SHP77 (cell line): ENCODE measurements around the gene NWD2.
A peak's percentile ranks its signal among the peaks of the same experiment; 100 is the strongest.

Experiments
- DNase-seq, 2 experiments: peaks; one replicate each; lab custom pipeline; 2025; lab: John Stamatoyannopoulos, UW

The NWD2 gene

DNA sequence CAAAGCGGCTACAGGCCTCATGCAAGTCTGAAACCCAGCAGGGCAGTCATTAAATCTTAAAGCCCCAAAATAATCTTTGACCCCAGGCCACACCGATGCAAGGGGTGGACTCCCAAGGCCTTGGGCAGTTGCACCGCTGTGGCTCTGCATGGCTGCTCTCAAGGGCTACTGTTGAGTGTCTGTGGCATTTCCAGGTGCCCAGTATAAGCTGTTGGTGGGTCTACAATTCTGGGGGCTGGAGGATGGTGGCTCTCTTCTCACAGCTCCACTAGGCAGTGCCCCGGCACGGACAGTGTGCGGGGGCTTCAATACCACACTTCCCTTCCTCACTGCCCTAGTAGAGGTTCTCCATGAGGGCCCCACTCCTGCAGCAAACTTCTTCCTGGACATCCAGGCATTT, 60.1 kb downstream of the NWD2 start:
- DNase-seq: no peak

DNA sequence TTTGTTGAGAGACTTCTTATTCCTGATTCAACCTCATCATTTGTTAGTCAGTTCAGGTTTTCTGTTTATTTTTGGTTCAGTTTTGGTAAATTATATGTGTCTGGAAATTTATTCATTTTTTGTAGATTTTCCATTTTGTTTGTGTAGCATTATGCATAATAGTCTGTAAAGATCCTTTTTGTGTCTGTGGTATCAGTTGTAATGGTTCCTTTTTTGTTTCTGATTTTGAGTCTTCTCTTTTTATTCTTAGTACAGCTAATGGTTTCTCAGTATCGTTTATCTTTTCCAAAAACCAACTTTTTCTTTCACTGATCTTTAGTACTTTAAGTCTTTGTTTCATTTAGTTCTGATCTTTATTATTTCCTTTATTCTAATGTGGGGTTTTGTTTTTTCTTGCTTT, 61.4 kb downstream of the NWD2 start:
- no peak for DNase-seq

DNA sequence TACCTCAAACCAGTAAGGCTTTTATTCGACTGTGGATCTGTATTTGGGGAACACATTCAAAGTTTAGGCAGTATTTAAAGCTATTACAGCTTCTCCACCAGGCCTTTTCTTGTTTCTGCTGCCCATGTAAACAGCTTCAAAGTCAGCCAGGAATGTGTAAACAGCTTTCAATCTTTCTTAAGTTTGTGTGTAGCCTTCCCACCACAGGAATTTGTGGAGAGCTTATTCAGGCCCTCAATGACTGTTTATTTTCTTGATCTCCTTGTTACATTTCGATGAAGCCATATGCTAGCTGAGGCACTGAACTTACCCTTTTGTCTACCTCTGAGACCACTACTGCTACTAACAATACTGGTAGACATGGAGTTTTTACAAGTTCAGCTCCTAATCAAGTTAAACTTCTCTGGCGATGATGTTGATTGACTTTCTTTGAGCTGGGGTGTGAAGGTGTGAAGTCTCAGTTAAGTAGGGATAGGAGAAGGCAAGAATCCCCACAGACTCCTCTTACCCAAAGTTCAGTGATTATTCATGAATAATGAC, 72.6 kb downstream of the NWD2 start:
- no peak for DNase-seq

DNA sequence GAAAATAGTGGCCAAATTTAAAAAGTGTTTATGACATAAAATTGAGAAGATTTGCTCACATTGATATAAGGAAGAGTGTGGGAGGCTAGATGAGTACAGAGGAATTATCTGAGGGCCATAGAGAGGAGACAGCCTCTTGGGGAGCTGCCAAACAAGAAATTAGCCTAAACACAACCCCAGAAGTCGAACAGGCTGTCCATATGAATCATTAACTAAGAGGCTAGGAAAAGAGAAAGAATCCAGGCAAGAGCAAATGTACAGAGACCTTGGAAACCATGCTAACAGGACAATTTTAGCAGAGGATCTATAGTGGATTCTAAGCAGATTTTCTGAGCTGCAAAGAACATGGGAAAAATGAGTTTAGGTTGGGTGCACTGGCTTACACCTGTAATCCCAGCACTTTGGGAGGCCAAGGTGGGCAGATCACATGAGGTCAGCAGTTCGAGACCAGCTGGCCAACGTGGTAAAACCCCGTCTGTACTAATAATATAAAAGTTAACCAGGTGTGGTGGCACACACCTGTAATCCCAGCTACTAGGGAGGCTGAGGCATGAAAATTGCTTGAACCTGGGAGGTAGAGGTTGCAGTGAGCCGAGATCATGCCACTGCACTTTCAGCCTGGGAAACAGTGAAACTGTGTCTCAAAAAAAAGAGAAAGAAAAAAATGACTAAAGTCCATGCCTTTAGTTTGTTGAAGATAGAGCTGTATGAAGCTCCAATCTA, 76.1 kb downstream of the NWD2 start:
- DNase-seq: no peak

DNA sequence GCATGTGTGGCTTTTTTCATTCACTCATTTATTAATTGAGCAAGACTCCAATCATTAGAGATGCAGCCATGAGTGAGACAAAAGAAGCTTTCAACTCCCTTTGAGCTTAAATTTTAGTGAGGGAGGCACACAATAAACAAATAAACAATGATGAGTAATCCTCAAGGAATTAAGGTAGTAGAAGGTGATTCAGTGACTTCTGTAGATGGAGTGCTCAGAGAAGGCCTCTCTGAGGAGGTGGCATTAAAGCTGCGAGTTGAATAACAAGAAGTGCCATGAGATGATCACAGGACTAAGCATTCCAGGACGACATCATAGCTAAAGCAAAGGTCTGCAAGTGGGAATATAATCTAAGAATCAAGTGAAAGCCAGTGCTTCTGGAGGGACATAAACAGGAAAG, 77.6 kb downstream of the NWD2 start:
- no peak for DNase-seq

DNA sequence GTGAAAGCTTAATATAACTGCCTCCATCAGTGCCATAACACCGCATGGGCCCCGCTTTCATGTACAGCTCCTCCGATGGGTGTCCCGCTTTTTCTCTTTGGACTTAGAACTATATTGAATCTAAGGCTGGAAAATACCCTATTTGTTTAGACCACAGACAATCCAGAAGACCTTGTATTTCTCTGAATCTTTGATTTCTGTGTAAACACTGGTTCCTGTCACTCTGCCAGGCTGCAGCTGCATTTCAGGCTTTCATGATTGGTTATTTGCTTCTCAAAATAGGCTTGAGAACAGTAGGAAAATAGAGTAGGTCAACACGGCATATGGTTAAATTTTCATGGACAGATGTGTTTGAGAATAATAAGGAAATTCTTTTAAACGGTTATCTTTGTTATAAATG, 80.0 kb downstream of the NWD2 start:
- DNase-seq: peak; percentile 43 to 53

DNA sequence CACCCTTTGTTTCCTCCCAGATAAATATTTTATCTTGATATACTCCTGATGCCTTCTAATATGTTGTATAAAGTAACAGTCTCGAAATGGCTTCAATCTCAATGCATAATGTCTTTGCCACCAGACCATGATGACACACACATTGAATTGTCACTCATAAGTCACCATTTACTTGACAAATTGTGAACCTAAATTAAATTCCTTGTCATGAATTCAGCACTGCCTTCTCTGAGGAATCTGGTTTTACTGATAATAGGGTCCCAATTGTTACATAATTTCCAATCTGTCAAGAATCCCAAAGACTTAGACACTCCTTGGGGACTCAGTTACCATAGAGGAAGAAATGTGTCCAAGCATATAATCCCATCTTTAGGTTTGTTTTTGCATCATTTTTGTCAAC, 82.3 kb downstream of the NWD2 start:
- no peak for DNase-seq

DNA sequence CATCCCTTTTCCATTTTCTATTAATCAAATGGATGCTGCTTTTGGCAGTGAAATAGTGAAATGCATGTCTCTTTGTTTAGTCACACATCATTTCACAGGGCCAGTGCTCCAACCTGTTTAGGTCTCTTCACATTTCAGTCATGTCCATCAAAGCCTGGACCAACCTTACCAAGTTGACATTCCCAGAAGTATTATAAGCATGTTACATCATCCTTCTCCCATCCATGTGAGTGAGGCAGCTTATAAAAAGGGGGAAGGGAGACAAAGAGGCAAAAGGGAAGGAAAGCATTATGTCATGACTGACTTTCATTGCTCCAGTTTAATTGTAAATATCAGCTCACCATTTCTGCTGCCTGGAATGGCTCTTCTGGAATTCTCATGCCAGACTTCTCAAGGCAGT, 94.4 kb downstream of the NWD2 start:
- peak in 1 of 2 experiments; percentile 36 for DNase-seq

DNA sequence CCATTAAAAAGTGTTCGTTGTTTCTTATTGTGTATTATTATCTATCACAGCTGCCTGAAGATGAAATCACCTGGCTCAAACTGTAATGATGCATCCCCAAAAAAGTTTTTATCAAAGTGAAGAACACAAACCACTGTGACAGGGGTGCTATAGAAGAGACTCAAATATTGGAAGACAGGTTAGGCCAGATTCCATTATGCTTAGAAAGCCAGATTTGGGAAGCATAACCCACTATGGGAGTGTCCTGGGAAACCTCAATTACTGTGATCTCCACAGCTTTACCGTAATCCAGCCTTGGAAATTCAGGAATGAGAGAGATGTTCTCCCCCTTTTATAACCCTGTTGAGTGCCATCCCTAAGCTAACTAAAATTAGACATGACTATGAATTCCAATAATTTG, 114.2 kb downstream of the NWD2 start:
- DNase-seq: no peak

DNA sequence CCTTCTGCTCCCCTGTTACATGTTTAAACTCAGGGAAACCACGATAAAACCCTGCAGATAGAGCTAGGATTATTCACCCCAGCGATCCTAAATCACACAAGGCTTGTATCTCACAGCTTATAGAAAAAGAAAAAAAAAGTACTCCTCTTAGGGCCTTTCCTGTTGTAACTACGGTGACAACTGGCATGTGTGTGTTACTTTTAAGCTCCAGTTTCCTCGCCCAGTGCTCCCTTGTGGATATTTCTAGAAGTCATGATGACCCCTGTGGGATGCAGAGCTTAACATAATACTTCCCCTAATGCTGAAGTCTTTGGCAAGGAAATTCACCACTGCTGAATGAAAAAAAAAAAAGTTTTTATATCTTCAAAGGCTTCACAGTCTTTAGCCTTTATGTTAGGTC, 114.7 kb downstream of the NWD2 start:
- DNase-seq: no peak

DNA sequence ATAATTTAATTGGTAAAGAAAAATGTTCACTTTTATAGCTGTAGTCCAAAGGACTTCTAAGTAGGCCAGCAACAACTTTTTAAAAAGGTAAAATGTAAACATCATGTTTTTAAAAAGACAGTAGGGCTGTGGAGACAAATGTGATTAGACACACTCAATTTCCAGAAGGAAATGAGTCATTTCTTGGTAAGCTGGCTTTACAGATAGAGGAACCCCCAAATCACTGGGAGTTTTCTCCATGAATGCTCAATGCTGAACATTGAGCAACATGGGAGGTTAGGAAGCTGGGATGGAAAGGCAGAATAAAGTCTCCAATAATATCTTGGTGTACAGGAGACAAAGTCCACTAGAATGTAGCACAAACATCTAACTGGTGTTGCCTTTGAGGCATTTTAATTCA, 121.3 kb downstream of the NWD2 start:
- DNase-seq: no peak

DNA sequence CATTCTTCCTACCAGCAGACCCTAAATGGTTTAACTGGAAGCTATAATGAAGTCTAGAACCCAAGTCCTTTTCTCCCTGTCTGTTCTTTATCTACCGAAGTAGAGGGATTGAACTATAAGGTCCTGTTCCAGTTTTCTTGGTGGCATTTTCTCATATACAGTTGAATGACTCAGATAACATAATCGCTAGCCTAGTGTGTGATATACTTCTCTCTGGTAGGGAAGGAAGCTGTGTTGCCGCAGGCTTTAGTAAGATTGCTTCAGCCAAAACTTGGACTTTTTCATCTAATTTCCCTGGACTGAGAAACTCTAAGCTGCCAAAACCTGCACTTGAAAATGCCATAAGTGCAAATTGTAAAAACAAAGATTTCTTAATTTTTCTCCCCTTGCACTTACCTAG, 123.4 kb downstream of the NWD2 start:
- no peak for DNase-seq

DNA sequence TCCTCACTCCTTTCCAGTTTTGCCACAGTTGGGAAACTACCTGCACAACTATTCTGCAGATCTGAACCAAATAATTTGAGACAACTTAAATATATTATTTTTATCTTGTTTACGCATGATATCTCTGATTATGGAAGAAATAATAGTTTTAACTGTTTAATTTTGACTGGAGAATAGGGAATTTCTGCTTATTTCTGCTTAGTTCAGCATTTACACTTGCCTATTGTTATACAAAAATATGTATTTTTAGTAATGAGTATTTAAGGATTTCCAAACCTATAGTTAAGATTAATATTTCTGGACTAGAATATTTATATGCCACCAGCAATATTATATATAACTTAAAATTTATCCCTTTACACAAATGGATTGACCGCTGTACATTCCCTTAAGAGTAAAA, 125.5 kb downstream of the NWD2 start:
- DNase-seq: no peak

DNA sequence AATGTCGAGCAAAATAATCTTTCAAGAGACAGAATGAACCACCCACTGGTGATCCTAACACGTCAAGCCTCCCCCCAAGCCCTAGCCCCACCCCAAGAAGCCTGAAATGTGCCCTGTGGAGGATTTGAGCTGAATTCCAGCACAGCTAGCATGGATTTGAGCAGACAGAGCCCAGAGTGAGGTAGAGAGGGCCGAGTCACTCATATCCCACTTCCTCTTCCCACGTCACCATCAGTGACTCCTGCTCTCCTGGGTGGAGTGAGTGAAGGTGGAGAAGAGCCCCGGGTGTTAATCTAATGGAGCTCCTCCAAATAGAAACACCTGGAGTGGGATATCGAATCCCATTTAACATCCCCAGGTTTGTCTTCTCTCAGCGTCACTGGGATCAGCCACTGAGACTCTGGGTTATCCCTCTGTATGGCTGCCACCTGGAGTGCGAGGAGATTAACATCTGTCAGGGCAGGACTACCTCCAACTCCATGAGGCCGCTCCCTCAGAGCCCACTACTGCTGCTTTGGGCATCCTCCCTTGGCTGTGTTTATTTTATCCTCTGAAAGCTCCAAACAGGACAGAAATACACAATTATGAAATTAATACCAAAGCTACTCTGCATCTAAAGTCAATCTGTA, 136.6 kb downstream of the NWD2 start:
- peak in 1 of 2 experiments; percentile 2 for DNase-seq

DNA sequence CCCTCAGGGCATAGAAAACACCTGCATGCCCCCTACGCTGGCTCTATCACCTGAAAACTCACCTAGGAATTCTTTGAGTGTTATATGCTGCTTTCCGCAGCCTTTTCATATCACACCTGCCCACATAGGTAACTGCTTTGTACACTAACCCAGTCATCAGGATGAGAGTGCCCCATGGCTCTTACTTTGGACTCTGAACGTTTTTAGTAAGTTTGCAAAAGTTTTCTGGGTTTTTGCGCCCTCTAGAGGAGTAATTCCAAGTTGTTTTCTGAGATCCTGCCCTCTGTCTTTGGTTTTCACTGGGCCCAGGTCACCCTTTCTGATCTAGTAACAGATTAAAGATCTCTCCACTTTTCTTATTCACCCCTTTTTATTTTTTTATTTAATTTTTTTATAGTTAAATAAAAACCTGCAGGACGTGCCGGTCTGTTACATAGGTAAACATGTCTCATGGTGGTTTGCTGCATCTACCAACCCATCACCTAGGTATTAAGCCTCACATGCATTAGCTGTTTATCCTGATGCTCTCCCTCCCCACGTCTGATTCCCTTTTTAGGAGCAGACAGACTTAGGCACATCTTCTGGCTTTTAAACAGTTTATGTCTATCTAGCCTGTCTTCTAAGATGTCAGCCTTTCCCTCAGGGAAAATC, 139.2 kb downstream of the NWD2 start:
- DNase-seq: peak; percentile 15 to 32

DNA sequence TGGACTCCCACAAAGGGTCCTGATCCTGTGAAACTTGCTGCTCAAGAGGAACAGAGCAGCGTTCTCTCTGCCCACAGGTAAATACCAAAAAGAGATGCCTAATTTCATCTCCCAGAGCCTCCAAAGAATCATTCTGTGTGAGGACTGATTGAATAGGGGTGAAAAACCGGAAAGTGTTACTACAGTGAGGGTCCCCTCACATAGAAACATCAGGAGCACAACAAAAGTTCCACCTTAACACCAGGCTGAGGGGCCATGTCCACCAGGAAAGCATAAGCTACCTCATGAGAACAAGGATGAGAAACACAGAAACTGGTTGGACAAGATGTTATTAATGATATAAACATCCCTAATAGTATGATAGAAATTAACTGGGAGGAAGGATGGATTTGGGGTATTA, 140.9 kb downstream of the NWD2 start:
- DNase-seq: no peak

DNA sequence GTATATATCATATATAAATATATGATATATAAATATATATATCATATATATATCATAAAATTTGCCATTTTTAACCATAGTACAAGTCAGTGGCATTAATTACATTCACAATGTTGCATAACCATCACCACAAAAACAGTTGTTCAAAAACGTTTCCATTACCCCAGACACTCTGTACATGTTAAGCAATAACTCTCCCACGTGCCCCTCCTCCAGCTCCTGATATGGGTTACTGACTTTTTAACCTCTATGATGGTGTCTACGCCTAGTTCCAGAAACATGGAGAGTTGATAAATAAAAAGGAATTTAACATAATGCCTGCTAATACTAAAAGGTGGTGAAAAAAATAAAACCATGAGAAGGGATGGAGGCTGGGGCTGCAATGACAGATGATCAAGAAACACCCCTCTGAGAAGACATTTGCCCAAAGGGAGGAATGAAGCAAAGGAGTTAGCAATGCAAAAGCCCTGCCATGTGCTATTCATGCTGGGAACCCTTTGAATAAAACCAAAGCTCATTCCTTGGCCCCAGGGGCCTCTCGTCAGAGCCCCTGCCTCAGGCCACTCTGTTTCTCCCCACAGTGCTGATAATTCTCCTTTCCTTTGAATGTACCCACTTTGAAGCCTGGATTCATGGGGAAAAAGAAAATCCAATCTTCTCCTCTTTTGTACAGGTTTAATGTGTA, 144.3 kb downstream of the NWD2 start:
- no peak for DNase-seq

DNA sequence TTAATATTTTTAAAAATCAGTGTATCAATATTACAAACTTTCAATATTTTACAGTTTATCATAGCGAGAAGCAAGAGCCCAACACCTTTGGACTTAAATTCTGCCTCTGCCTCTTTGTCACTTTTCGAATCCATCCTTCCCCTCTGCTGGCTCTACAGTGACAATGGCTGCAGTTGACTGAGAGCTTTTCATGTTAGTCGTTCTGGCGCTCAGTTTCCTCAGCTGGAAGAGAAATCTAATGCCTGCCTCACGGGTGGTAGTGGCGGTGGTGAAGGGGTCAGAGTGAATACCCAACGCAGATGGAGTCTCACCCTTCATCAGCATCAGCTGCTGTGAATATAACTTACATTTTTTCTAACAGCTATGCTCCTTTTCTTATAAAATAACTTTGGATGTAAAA, 144.8 kb downstream of the NWD2 start:
- DNase-seq: no peak

DNA sequence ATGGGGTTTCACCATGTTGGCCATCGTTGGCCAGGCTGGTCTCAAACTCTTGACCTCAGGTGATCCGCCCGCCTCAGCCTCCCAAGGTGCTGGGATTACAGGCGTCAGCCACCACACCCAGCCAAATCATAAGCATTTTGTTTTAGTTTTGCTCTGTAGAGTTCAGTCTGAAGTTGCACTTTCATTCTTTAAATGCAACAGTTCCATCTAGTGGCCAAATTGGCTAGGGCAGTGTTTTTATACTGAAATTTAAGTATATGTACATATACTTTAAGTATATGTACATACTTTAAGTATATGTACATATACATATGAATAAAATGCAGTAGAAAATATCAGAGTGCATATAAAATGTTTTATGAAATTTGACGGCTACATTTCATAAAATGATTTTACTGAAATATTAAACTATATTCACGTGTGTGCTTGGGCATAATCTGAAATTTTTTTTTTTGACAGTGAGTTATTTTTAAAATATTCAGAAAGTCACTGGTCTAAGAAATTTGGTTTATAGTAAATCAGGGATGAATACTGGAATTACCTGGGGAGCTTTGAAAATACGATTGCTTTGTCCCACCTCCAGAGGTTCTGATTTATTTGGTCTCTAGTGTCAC, 145.5 kb downstream of the NWD2 start:
- DNase-seq: peak; percentile 3 to 28

DNA sequence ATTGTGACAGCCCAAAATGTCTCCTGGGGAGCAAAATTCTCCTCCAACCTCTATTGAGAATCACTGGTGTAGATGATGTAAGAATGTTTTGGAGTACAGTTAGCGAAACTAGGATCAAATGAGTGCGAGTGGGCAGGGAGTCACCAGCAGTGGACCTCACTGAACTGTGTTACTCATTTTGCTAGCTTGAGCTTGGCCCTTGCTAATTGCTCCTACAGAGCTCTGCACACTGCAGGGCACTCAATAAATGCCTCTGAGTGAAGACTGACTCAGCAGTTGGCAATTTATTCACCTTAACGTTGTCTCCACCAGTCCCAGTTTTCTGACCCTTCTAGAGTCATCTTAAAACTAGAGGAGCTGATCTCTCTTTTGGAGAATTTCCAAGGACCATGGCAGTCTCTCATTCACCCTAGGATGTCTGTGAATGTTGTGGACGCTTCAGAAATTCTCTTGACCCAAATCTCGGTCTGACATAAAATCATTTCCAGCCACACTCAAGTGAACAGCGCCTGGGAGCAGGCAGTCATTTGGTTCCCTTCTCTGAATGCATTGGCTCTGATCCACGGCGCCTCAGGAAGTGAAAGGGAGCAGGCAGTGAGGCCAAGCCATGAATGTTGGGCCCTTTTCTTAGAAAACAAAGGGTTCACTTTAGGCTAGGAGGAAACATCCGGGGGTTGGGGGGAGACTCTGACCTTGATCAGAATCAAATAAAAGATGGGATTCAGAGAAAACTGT, 148.1 kb downstream of the NWD2 start:
- no peak for DNase-seq

DNA sequence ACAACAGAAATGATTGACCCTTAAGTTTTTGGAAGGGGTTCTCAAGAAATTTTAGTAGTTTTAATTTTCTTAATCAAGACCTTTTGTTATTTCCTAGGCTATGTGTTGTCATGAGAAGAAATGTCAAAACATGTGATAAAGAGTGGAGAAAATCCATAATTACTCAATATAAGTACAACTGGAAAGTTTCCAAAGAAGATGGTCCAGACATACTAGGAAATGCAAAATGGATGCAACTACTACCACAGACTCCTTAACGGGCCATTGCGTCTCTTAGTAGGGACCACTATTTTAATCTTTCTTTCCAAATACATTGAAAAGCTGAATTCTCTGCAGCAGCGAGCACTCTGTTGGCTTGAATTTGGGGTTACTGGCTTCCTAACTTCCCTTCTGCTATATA, 148.8 kb downstream of the NWD2 start:
- DNase-seq: no peak

DNA sequence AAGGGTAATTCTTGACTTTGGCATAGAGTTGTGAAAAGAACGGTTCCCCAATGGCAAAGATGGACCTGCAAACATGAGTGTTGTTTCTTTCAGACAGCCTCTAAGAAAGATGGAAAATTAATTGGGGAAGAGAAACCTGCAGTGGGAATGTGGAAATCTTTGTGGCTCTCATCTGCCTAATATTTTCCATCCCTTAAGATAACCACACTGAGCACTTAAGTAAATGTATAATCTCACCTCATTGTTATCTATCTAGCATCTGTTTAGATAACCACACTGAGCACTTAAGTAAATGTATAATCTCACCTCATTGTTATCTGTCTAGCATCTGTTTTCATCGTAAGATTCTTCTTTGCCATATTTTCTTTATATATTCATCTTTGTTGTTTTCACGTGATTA, 149.3 kb downstream of the NWD2 start:
- no peak for DNase-seq
